Glomerular visceral epithelial cell (primary cell): Measurements from ENCODE around the gene ITGB3.
A peak's percentile ranks its signal among the peaks of the same experiment; 100 is the strongest.

ENCODE experiments used
- DNase-seq: peaks from one replicate; pipeline ENCODE4 v3.0.0-alpha.2; 2016; ENCODE audit errors: extremely low spot score

Gene ITGB3

DNA sequence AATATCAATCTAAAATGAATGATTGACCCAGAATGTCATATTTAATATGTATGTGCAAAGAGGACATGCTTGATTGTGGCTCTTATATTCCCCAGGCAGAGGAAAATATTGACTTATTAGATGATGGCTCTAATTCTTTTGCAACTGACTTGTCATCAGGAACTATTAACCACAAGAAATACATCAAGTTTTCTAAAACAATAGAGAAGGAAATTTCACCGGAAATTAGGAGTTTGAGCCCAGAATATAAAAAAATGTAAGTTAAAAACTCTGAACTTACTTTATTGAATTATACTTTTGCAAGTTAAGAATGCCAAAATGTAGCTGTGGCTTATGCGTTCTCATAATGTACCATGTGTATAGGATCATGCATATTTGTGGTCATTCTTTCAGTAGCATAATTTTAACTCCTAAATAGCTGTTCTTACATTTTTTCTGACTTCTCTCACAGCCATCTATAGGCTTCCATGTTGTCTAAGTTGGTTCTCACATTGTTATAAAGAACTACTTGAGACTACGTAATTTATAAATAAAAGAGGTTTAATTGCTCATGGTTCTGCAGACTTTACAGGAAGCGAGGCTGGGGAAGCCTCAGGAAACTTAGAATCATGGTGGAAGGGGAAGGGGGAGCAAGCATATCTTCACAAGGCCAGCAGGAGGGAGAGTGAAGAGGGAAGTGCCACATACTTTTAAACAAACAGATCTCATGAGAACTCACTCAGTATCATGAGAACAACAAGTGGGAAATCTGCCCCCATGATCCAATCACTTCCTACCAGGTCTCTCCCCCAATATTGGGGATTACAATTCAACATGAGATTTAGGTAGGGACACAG, 81.7 kb downstream of the ITGB3 start:
- DNase-seq: no peak

GRCh38 chr17:47338026-47338425, 84.4 kb downstream of the ITGB3 start:
- peak; percentile 41 for DNase-seq

- DNase-seq: no peak
Measured at GRCh38 chr17:47352848-47353247, 99.2 kb downstream of the ITGB3 start.

DNA sequence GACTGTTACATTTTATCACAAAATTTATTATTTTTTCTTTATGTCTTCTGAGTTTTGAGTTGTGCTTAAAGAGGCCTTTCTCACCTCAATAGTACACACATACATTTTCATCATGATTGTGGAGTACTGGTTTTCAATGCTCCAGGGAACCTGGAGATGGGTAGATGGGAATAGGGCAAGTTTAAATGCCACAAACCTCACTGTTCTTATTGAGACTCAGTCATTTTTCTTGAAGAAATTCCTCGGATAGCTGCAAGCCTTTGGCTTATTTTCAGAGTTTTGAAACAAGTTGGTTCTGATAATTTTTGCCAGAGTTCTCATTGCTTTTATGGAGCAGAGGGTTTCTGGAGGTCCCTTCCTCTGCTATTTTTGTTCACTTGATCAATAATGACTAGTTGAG, 105.0 kb downstream of the ITGB3 start:
- no peak for DNase-seq
